Stimulated activated naive B cell treated with anti-CD40 and anti-IgM and Interleukin-4, amounts not matched to agents 10 μg/mL and 1 μg/mL and 100 μg/mL, for 72 hours (primary cell): ENCODE measurements around the gene ANKRD31.
"Not testable (repeated sequence)": the region's sequence is repeated elsewhere in the genome, so short reads cannot be mapped to it uniquely, and the experiment has no call there.

Experiments
- ATAC-seq, 2 donors: fragments of 150-1000 bp; cut with Tn5 transposase; replicated peaks; 2 replicates each; pipeline ENCODE4 v1.10.0; 2021; ENCODE audit warnings: moderate library complexity in 1 of 2
- DNase-seq: peaks from one replicate; pipeline ENCODE4 v3.0.0; 2021
- H3K27ac Mint-ChIP-seq: one replicate; pipeline ENCODE4 v1.8.0; 2022; ENCODE audit warnings: mild to moderate bottlenecking, mixed read lengths
- H3K27me3 Mint-ChIP-seq, 2 donors: one replicate each; pipeline ENCODE4 v1.8.0; 2022; ENCODE audit warnings: mixed read lengths in 2 of 2
- H3K36me3 Mint-ChIP-seq, 2 donors: one replicate each; pipeline ENCODE4 v1.8.0; 2022; ENCODE audit warnings: mixed read lengths in 2 of 2, mild to moderate bottlenecking in 1 of 2
- H3K4me1 Mint-ChIP-seq, 2 donors: one replicate each; pipeline ENCODE4 v1.8.0; 2022; ENCODE audit warnings: mixed read lengths in 2 of 2, mild to moderate bottlenecking in 1 of 2
- H3K4me3 Mint-ChIP-seq, 2 donors: one replicate each; pipeline ENCODE4 v1.8.0; 2022; ENCODE audit warnings: mild to moderate bottlenecking in 2 of 2, mixed read lengths in 2 of 2, moderate library complexity in 1 of 2
- H3K9me3 Mint-ChIP-seq, 2 donors: one replicate each; pipeline ENCODE4 v1.8.0; 2022; ENCODE audit warnings: mixed read lengths in 2 of 2, mild to moderate bottlenecking in 1 of 2

ANKRD31 gene

DNA sequence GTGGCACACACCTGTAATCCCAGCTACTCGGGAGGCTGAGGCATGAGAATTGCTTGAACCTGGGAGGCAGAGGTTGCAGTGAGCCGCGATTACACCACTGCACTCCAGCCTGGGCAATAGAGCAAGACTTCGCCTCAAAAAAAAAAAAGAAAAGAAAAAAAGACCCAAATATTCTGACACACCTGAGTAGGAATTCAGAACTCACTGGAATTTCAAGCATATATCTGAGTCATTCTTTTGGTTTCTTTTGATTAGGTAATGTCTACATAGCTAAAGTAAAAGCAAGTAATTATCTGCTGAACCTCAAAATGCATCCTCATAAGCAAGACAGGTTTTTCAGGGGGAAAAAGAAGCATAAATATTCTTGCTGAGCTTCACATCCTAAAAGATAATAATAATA, 35.9 kb downstream of the ANKRD31 start:
- Mint-ChIP-seq H3K9me3 (no peaks in the 10 kb centered on the region), H3K36me3 (no peaks in the 10 kb centered on the region), H3K4me1 (no peaks in the 10 kb centered on the region), H3K27me3 (peaks cover 0 to 3% of the 10 kb centered on the region in 2 donors), H3K27ac (no peak overlapping the region), H3K4me3 (no peak overlapping the region)
- DNase-seq (no peak), ATAC-seq (no peak)

DNA sequence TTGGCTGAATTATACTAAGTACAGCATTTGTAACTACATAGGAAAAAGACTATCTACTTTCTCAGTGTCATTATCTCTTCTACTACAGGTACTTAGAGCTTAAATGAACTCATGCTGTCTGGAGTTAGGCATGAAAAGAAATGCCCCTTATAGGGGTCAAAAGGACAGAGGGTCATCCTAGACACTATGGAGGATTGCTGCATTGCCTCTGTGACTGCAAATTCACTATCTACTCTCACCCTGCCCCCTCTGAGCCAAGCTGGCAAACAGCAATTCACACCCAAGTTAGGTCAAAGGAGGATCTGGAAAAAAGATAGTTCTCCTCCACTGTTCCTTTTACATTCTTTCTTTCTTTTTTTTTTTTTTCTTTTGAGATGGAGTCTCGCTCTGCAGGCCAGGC, 36.7 kb downstream of the ANKRD31 start:
- H3K4me3 Mint-ChIP-seq = no peak overlapping the region
- no peaks in the 10 kb centered on the region for H3K36me3 Mint-ChIP-seq
- H3K9me3 Mint-ChIP-seq = no peaks in the 10 kb centered on the region
- DNase-seq = no peak
- no peak for ATAC-seq
- no peak overlapping the region for H3K27ac Mint-ChIP-seq
- H3K4me1 Mint-ChIP-seq = no peaks in the 10 kb centered on the region
- H3K27me3 Mint-ChIP-seq = no peaks in the 10 kb centered on the region

DNA sequence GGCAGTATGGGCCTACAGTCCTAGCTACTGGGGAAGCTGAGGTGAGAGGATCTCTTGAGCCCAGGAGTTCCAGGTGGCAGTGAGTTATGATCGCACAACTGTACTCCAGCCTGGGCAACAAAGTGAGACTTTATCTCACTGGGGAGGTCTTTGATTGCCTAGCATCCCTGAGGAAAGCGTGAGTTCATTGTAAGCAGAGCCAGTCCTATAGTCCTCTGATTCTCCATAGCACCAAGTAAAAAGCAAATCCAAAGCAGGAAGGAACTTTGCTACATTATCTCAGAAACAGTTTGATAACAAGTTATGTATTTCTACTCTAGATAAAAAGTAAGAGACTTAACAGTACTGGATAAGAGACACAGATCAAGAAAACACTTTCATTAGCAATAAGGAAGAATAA, 37.6 kb downstream of the ANKRD31 start:
- Mint-ChIP-seq H3K27ac (no peak overlapping the region), H3K36me3 (no peaks in the 10 kb centered on the region), H3K4me3 (no peak overlapping the region), H3K9me3 (no peaks in the 10 kb centered on the region), H3K27me3 (peaks cover 4 to 5% of the 10 kb centered on the region in 2 donors), H3K4me1 (no peaks in the 10 kb centered on the region)
- no peak for DNase-seq
- ATAC-seq = no peak

DNA sequence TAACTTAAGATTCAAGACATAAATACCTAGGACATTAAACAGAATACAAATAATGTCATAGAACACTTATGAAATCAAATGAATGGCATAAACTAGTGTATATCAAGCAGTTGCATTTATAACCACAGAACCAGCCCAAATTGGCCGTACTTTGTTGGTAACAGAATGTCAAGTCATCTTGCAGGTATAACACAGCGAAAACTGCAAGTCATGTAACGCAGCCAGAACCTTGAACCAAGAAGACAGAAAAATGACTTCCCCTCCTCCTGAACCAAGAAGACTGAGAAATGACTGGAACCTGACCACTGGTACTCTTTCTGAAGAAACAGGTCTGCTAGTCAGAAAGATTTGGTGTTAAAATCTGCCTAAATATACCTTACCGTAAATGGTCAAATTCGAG, 38.9 kb downstream of the ANKRD31 start:
- peaks cover 4 to 6% of the 10 kb centered on the region in 2 donors for H3K27me3 Mint-ChIP-seq
- ATAC-seq (no peak), DNase-seq (no peak)
- H3K4me3 Mint-ChIP-seq = no peak overlapping the region
- H3K4me1 Mint-ChIP-seq = no peaks in the 10 kb centered on the region
- H3K9me3 Mint-ChIP-seq = no peaks in the 10 kb centered on the region
- no peak overlapping the region for H3K27ac Mint-ChIP-seq
- H3K36me3 Mint-ChIP-seq = no peaks in the 10 kb centered on the region

DNA sequence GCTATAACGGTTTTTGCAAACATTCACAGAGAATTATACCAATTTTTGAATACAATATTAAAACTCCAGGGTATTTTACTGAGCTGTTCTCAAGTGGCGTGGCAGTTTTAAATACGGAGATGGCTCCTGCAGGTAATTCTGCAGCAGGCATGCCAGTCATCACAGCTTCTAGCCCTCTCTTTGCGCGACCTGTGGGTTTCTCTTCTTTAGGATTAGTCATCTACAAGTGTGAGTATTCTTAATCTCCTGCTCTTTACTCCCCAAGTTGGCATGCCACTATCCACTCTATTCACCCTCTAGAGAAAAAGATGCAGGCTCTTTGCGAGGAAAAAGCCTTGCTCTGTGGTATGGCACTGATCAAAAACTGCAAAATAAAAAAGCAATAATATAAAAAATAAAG, 43.9 kb downstream of the ANKRD31 start:
- Mint-ChIP-seq H3K27me3 (peaks cover 4 to 6% of the 10 kb centered on the region in 2 donors), H3K27ac (no peak overlapping the region), H3K4me3 (no peak overlapping the region), H3K36me3 (no peaks in the 10 kb centered on the region), H3K4me1 (no peaks in the 10 kb centered on the region), H3K9me3 (no peaks in the 10 kb centered on the region)
- ATAC-seq = no peak
- no peak for DNase-seq

DNA sequence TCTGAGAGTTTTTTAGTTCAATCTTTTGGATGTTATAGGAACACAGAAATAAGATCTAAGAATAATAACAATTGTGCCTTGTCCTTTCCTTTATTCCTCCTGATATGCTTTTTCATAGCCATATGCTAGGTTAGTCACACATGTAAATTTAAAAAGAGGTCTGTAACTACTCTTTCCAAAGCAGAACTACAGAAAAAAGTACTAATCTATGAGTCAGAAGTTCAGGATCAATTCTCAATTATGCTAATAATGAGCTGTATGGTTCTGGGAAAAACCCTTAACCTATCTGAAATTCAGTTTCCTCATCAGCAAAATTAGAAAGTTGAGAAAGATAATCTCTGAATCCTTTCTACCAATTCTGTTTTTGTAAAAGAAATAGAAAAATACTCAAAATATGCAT, 44.4 kb downstream of the ANKRD31 start:
- peaks cover 4 to 6% of the 10 kb centered on the region in 2 donors for H3K27me3 Mint-ChIP-seq
- H3K9me3 Mint-ChIP-seq = no peaks in the 10 kb centered on the region
- no peaks in the 10 kb centered on the region for H3K4me1 Mint-ChIP-seq
- no peaks in the 10 kb centered on the region for H3K36me3 Mint-ChIP-seq
- ATAC-seq (no peak), DNase-seq (no peak)
- H3K4me3 Mint-ChIP-seq = no peak overlapping the region
- no peak overlapping the region for H3K27ac Mint-ChIP-seq

DNA sequence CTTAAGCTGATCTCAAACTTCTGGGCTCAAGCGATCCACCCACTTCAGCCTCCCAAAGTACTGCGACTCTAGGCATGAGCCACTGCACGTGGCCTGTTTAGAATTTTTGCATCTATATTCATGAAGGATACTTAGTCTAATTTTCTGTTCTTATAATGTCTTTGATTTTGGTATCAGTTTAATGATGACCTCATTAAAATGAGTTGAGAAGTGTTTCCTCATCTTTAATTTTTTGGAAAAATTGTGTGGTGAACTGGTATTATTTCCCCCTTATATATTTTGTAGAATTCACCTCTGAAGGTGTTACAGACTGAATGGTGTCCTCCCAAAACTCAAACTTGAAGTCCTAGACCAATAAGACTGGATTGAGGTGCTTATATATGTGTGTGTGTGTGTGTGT, 46.5 kb downstream of the ANKRD31 start:
- no peak overlapping the region for H3K27ac Mint-ChIP-seq
- peaks cover 4 to 6% of the 10 kb centered on the region in 2 donors for H3K27me3 Mint-ChIP-seq
- DNase-seq (no peak), ATAC-seq (no peak)
- H3K4me1 Mint-ChIP-seq = no peaks in the 10 kb centered on the region
- H3K9me3 Mint-ChIP-seq = no peaks in the 10 kb centered on the region
- H3K36me3 Mint-ChIP-seq = no peaks in the 10 kb centered on the region
- H3K4me3 Mint-ChIP-seq = no peak overlapping the region

DNA sequence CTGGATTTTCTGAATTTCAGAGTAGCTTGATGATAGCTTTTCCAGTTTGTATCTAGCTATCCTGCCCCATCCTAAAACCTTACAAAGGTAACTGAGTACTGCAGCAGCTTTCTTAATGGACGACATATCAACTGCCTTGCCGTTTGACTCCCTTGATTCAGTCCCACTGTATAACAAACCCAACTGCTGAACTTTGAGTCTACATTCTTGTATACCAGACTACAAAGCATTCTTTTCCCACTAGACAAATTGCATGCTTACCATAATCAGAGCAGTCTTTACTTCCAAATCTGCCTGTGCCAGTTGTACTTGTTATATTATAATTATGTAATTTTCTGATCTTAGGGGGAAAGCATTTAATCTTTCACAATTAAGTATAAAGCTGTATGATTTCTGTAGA, 47.3 kb downstream of the ANKRD31 start:
- Mint-ChIP-seq H3K4me3 (no peak overlapping the region), H3K4me1 (no peaks in the 10 kb centered on the region), H3K9me3 (peaks cover 0 to 3% of the 10 kb centered on the region in 2 donors), H3K27me3 (peaks cover 2 to 4% of the 10 kb centered on the region in 2 donors), H3K27ac (no peak overlapping the region), H3K36me3 (no peaks in the 10 kb centered on the region)
- DNase-seq (no peak), ATAC-seq (no peak)

GRCh38 chr5:75185763-75186162, 50.9 kb downstream of the ANKRD31 start:
- H3K36me3 Mint-ChIP-seq = no peaks in the 10 kb centered on the region
- H3K27ac Mint-ChIP-seq = no peak overlapping the region
- peaks cover 0 to 10% of the 10 kb centered on the region in 2 donors for H3K9me3 Mint-ChIP-seq
- no peak for ATAC-seq
- DNase-seq = no peak
- peaks cover 0 to 7% of the 10 kb centered on the region in 2 donors for H3K27me3 Mint-ChIP-seq
- no peaks in the 10 kb centered on the region for H3K4me1 Mint-ChIP-seq
- no peak overlapping the region for H3K4me3 Mint-ChIP-seq

DNA sequence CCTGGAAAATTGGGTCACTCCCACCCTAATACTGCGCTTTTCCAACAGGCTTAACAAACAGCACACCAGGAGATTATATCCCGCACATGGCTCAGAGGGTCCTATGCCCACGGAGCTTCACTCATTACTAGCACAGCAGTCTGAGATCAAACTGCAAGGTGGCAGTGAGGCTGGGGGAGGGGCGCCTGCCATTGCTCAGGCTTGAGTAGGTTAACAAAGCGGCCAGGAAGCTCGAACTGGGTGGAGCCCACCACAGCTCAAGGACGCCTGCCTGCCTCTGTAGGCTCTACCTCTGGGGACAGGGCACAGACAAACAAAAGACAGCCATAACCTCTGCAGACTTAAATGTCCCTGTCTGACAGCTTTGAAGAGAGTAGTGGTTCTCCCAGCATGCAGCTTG, 60.7 kb downstream of the ANKRD31 start:
- ATAC-seq, H3K27me3 Mint-ChIP-seq, H3K4me3 Mint-ChIP-seq, H3K4me1 Mint-ChIP-seq, H3K27ac Mint-ChIP-seq, DNase-seq: not testable (repeated sequence)
- Mint-ChIP-seq H3K36me3 (peaks cover 3 to 16% of the 10 kb centered on the region in 2 donors), H3K9me3 (peaks cover 18 to 22% of the 10 kb centered on the region in 2 donors)

- H3K4me3 Mint-ChIP-seq, DNase-seq, ATAC-seq, H3K27ac Mint-ChIP-seq, H3K4me1 Mint-ChIP-seq: not testable (repeated sequence)
- H3K36me3 Mint-ChIP-seq = peaks cover 3 to 16% of the 10 kb centered on the region in 2 donors
- H3K9me3 Mint-ChIP-seq = peaks cover 18 to 21% of the 10 kb centered on the region in 2 donors
- H3K27me3 Mint-ChIP-seq = peaks cover 9 to 13% of the 10 kb centered on the region in 2 donors
Measured at GRCh38 chr5:75174872-75175271, 61.8 kb downstream of the ANKRD31 start.

- H3K27me3 Mint-ChIP-seq = peaks cover 0 to 6% of the 10 kb centered on the region in 2 donors
- H3K4me3 Mint-ChIP-seq = no peak overlapping the region
- no peak for DNase-seq
- H3K36me3 Mint-ChIP-seq = peaks cover 0 to 7% of the 10 kb centered on the region in 2 donors
- H3K27ac Mint-ChIP-seq = no peak overlapping the region
- peaks cover 8 to 10% of the 10 kb centered on the region in 2 donors for H3K9me3 Mint-ChIP-seq
- H3K4me1 Mint-ChIP-seq = no peaks in the 10 kb centered on the region
- no peak for ATAC-seq
Measured at GRCh38 chr5:75169516-75169915, 67.2 kb downstream of the ANKRD31 start.

- H3K9me3 Mint-ChIP-seq = no peaks in the 10 kb centered on the region
- no peak overlapping the region for H3K4me3 Mint-ChIP-seq
- DNase-seq (no peak), ATAC-seq (no peak)
- H3K27ac Mint-ChIP-seq = no peak overlapping the region
- no peaks in the 10 kb centered on the region for H3K36me3 Mint-ChIP-seq
- no peaks in the 10 kb centered on the region for H3K4me1 Mint-ChIP-seq
- peaks cover 0 to 6% of the 10 kb centered on the region in 2 donors for H3K27me3 Mint-ChIP-seq
Measured at GRCh38 chr5:75168026-75168735, 68.5 kb downstream of the ANKRD31 start.

- DNase-seq (no peak), ATAC-seq (no peak)
- Mint-ChIP-seq H3K27ac (no peak overlapping the region), H3K4me3 (no peak overlapping the region), H3K4me1 (no peaks in the 10 kb centered on the region), H3K27me3 (peaks cover 0 to 6% of the 10 kb centered on the region in 2 donors), H3K9me3 (peaks cover under 1 to 2% of the 10 kb centered on the region in 2 donors), H3K36me3 (no peaks in the 10 kb centered on the region)
Measured at GRCh38 chr5:75167345-75167744, 69.3 kb downstream of the ANKRD31 start.

DNA sequence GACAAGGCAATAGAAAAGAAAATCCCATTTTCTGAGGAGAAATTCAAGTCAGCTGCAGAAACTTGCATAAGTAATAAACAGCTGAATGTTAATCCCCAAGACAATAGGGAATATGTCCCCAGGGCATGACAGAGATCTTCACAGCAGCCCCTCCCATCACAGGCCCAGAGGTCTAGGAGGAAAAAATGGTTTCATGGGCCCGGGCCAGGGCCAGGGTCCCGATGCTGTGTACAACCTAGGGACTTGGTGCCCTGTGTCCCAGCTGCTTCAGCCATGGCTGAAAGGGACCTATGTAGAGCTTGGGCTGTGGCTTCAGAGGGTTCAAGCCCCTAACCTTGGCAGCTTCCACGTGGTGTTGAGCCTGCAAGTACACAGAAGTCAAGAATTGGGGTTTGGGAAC, 75.2 kb downstream of the ANKRD31 start:
- H3K9me3 Mint-ChIP-seq = peaks cover 32 to 33% of the 10 kb centered on the region in 2 donors
- not testable (repeated sequence) for H3K27me3 Mint-ChIP-seq, H3K36me3 Mint-ChIP-seq, H3K4me3 Mint-ChIP-seq, H3K4me1 Mint-ChIP-seq, DNase-seq, H3K27ac Mint-ChIP-seq, ATAC-seq
